Gastrocnemius medialis (tissue), 4 donors: ENCODE data around the gene CDC42BPG.

ENCODE experiments used
- CTCF ChIP-seq, 5 experiments: fragments of 450-650 bp in 3 of 5; fragments of 200-600 bp in 2 of 5; sonication (generic) in 2 of 5; IDR thresholded peaks in 4 of 5; conservative IDR thresholded peaks in 1 of 5; 1 replicate in 4 of 5; 2 replicates in 1 of 5; pipeline ENCODE4 v1.5.1; 2016 to 2019; ENCODE audit warnings: antibody characterized with exemption in 5 of 5, mild to moderate bottlenecking in 3 of 5, moderate library complexity in 3 of 5
- POLR2A ChIP-seq, 2 donors: fragments of 450-650 bp; IDR thresholded peaks; one replicate each; pipeline ENCODE4 v1.6.1; 2017; ENCODE audit warnings: antibody characterized with exemption in 2 of 2, mild to moderate bottlenecking in 2 of 2, moderate library complexity in 2 of 2

- TF ChIP-seq CTCF (IDR thresholded peaks at IDR 0.05 in 4 of 5, conservative IDR thresholded peaks at IDR 0.05 in 1 of 5) (no peak), POLR2A (IDR thresholded peaks at IDR 0.05) (no peak)
Observed at GRCh38 chr11:64871492-64871891, 27.0 kb upstream of the CDC42BPG start.
